ENCODE results near the gene TPD52L2.

TPD52L2 gene

GRCh38 chr20:63895952-63896263 is 30.8 kb downstream of the TPD52L2 start:
- peak overlapping the region; percentile 89 for H3K4me3 ChIP-seq (ENCODE audit: low read depth, low read length, poor library complexity, severe bottlenecking)
- H2AFZ ChIP-seq (ENCODE audit: low read length), result no peak overlapping the region
- TF ChIP-seq EZH2 (IDR thresholded peaks at IDR 0.05; ENCODE audit: borderline replicate concordance, low read length), result no peak
- no peak for TF ChIP-seq CTCF (IDR thresholded peaks at IDR 0.05; ENCODE audit: low read length)
- no peaks in the 10 kb centered on the region for H3K9me2 ChIP-seq (ENCODE audit: low read depth, low read length)
- peak overlapping the region; percentile 87 for H3K9ac ChIP-seq (ENCODE audit: low read length)
- peaks cover 35% of the 10 kb centered on the region for H3K4me1 ChIP-seq (ENCODE audit: insufficient read depth, low read length, severe bottlenecking)
- no peaks in the 10 kb centered on the region for H3K9me3 ChIP-seq (ENCODE audit: low read length)
- no peaks in the 10 kb centered on the region for H4K20me1 ChIP-seq (ENCODE audit: insufficient read depth, low read length)
- H3F3A ChIP-seq (ENCODE audit: insufficient read depth, low read length), result no peaks in the 10 kb centered on the region
- peaks cover 50% of the 10 kb centered on the region for H3K79me2 ChIP-seq (ENCODE audit: insufficient read depth, low read length)
- peaks cover 18% of the 10 kb centered on the region for H3K36me3 ChIP-seq (ENCODE audit: insufficient read depth, low read length)
- H3K27me3 ChIP-seq (ENCODE audit: insufficient read depth, low read length), result no peaks in the 10 kb centered on the region
- H3K4me2 ChIP-seq (ENCODE audit: low read length), result peak overlapping the region; percentile 91
- H3K27ac ChIP-seq (ENCODE audit: low read depth, low read length, poor library complexity, severe bottlenecking), result peak overlapping the region; percentile 73

GRCh38 chr20:63896264-63897105 is 31.4 kb downstream of the TPD52L2 start:
- Histone ChIP-seq H3K9ac (ENCODE audit: low read length) (peak overlapping the region; percentile 87), H3K27ac (ENCODE audit: low read depth, low read length, poor library complexity, severe bottlenecking) (peak overlapping the region; percentile 73), H3K36me3 (ENCODE audit: insufficient read depth, low read length) (peaks cover 12% of the 10 kb centered on the region; the same call in 1 of the 2 replicates), H3K4me1 (ENCODE audit: insufficient read depth, low read length, severe bottlenecking) (peaks cover 35% of the 10 kb centered on the region), H3K4me3 (ENCODE audit: low read depth, low read length, poor library complexity, severe bottlenecking) (peak overlapping the region; percentile 89), H3K9me3 (ENCODE audit: low read length) (no peaks in the 10 kb centered on the region), H3K79me2 (ENCODE audit: insufficient read depth, low read length) (peaks cover 54% of the 10 kb centered on the region), H3K27me3 (ENCODE audit: insufficient read depth, low read length) (no peaks in the 10 kb centered on the region), H3K4me2 (ENCODE audit: low read length) (peak overlapping the region; percentile 91), H4K20me1 (ENCODE audit: insufficient read depth, low read length) (no peaks in the 10 kb centered on the region), H3F3A (ENCODE audit: insufficient read depth, low read length) (no peaks in the 10 kb centered on the region), H3K9me2 (ENCODE audit: low read depth, low read length) (no peaks in the 10 kb centered on the region), H2AFZ (ENCODE audit: low read length) (no peak overlapping the region)
- TF ChIP-seq CTCF (IDR thresholded peaks at IDR 0.05; ENCODE audit: low read length) (no peak), EZH2 (IDR thresholded peaks at IDR 0.05; ENCODE audit: borderline replicate concordance, low read length) (no peak)

- TF ChIP-seq EZH2 (IDR thresholded peaks at IDR 0.05; ENCODE audit: borderline replicate concordance, low read length) (no peak), CTCF (IDR thresholded peaks at IDR 0.05; ENCODE audit: low read length) (no peak)
- H3K4me1 ChIP-seq (ENCODE audit: insufficient read depth, low read length, severe bottlenecking), result peaks cover 41% of the 10 kb centered on the region
- H3K4me2 ChIP-seq (ENCODE audit: low read length), result peak overlapping the region; percentile 14; the same call in 1 of the 2 replicates
- H3K9ac ChIP-seq (ENCODE audit: low read length), result no peak overlapping the region
- no peak overlapping the region for H2AFZ ChIP-seq (ENCODE audit: low read length)
- H4K20me1 ChIP-seq (ENCODE audit: insufficient read depth, low read length), result no peaks in the 10 kb centered on the region
- no peak overlapping the region for H3K27ac ChIP-seq (ENCODE audit: low read depth, low read length, poor library complexity, severe bottlenecking)
- no peaks in the 10 kb centered on the region for H3K9me2 ChIP-seq (ENCODE audit: low read depth, low read length)
- no peaks in the 10 kb centered on the region for H3F3A ChIP-seq (ENCODE audit: insufficient read depth, low read length)
- H3K27me3 ChIP-seq (ENCODE audit: insufficient read depth, low read length), result no peaks in the 10 kb centered on the region
- no peak overlapping the region for H3K4me3 ChIP-seq (ENCODE audit: low read depth, low read length, poor library complexity, severe bottlenecking)
- H3K79me2 ChIP-seq (ENCODE audit: insufficient read depth, low read length), result peaks cover 62% of the 10 kb centered on the region
- H3K36me3 ChIP-seq (ENCODE audit: insufficient read depth, low read length), result peaks cover 10% of the 10 kb centered on the region; the same call in 1 of the 2 replicates
- no peaks in the 10 kb centered on the region for H3K9me3 ChIP-seq (ENCODE audit: low read length)
These were observed 33.0 kb downstream of the TPD52L2 start for GRCh38 chr20:63897978-63898561.

Data from OCI-LY1 (cell line).